ENCODE data around the gene RBMS2. TPM values are rescaled to one million over a fixed set of nuclear protein-coding genes. Genes with fewer than 3 reads are reported as not detected.

RBMS2 gene
- total and polyA plus RNA-seq, 9 of the 15 experiments (the other 6 are each of a cell fraction or from before 2014, with no cell fraction given), result 0.08 to 10.5 (median 0.31) TPM

GRCh38 chr12:56593909-56594621, 72.4 kb downstream of the RBMS2 start (continued):
- TF ChIP-seq SREBF1 (IDR thresholded peaks at IDR 0.05; ENCODE audit: borderline replicate concordance, low read depth, low read length) (no peak), ASH1L (IDR thresholded peaks at IDR 0.05; ENCODE audit: borderline replicate concordance, low read depth, partially characterized antibody) (no peak), HBP1 (CRISPR knock-in tag; IDR thresholded peaks at IDR 0.05) (no peak), ZNF668 (CRISPR knock-in tag; IDR thresholded peaks at IDR 0.05) (no peak), ZNF347 (CRISPR knock-in tag; IDR thresholded peaks at IDR 0.05; ENCODE audit: low read depth) (no peak), ZNF740 (CRISPR knock-in tag; IDR thresholded peaks at IDR 0.05) (no peak), ZNF740 (tag; IDR thresholded peaks at IDR 0.05) (no peak), ZNF696 (CRISPR knock-in tag; conservative IDR thresholded peaks at IDR 0.05) (no peak), HDAC6 (IDR thresholded peaks at IDR 0.05; ENCODE audit: low read depth, low read length) (no peak), MAX (CRISPR knock-in tag; IDR thresholded peaks at IDR 0.05) (0 out of 2 replicates have a peak, but pooled peaks have one; percentile 15), NR4A1 (CRISPR knock-in tag; IDR thresholded peaks at IDR 0.05) (no peak), NR4A1 (tag; IDR thresholded peaks at IDR 0.05) (no peak)
- TF ChIP-seq, protein P1, sequence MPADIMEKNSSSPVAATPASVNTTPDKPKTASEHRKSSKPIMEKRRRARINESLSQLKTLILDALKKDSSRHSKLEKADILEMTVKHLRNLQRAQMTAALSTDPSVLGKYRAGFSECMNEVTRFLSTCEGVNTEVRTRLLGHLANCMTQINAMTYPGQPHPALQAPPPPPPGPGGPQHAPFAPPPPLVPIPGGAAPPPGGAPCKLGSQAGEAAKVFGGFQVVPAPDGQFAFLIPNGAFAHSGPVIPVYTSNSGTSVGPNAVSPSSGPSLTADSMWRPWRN (IDR thresholded peaks at IDR 0.05; ENCODE audit: low read depth), result no peak
- TF ChIP-seq, protein P2, sequence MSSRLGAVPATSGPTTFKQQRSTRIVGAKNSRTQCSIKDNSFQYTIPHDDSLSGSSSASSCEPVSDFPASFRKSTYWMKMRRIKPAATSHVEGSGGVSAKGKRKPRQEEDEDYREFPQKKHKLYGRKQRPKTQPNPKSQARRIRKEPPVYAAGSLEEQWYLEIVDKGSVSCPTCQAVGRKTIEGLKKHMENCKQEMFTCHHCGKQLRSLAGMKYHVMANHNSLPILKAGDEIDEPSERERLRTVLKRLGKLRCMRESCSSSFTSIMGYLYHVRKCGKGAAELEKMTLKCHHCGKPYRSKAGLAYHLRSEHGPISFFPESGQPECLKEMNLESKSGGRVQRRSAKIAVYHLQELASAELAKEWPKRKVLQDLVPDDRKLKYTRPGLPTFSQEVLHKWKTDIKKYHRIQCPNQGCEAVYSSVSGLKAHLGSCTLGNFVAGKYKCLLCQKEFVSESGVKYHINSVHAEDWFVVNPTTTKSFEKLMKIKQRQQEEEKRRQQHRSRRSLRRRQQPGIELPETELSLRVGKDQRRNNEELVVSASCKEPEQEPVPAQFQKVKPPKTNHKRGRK (tag; IDR thresholded peaks at IDR 0.05), result no peak
- TF ChIP-seq, protein P3, sequence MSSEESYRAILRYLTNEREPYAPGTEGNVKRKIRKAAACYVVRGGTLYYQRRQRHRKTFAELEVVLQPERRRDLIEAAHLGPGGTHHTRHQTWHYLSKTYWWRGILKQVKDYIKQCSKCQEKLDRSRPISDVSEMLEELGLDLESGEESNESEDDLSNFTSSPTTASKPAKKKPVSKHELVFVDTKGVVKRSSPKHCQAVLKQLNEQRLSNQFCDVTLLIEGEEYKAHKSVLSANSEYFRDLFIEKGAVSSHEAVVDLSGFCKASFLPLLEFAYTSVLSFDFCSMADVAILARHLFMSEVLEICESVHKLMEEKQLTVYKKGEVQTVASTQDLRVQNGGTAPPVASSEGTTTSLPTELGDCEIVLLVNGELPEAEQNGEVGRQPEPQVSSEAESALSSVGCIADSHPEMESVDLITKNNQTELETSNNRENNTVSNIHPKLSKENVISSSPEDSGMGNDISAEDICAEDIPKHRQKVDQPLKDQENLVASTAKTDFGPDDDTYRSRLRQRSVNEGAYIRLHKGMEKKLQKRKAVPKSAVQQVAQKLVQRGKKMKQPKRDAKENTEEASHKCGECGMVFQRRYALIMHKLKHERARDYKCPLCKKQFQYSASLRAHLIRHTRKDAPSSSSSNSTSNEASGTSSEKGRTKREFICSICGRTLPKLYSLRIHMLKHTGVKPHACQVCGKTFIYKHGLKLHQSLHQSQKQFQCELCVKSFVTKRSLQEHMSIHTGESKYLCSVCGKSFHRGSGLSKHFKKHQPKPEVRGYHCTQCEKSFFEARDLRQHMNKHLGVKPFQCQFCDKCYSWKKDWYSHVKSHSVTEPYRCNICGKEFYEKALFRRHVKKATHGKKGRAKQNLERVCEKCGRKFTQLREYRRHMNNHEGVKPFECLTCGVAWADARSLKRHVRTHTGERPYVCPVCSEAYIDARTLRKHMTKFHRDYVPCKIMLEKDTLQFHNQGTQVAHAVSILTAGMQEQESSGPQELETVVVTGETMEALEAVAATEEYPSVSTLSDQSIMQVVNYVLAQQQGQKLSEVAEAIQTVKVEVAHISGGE (CRISPR knock-in tag; IDR thresholded peaks at IDR 0.05), result no peak
- TF ChIP-seq, protein P4, sequence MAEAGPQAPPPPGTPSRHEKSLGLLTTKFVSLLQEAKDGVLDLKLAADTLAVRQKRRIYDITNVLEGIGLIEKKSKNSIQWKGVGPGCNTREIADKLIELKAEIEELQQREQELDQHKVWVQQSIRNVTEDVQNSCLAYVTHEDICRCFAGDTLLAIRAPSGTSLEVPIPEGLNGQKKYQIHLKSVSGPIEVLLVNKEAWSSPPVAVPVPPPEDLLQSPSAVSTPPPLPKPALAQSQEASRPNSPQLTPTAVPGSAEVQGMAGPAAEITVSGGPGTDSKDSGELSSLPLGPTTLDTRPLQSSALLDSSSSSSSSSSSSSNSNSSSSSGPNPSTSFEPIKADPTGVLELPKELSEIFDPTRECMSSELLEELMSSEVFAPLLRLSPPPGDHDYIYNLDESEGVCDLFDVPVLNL (CRISPR knock-in tag; IDR thresholded peaks at IDR 0.05; ENCODE audit: low read depth), result no peak

All from K562 (cell line).